Glomerular visceral epithelial cell (primary cell): ENCODE measurements around the gene SMYD3.

Experiments
- DNase-seq: peaks from one replicate; pipeline ENCODE4 v3.0.0-alpha.2; 2016; ENCODE audit errors: extremely low spot score

Gene SMYD3

DNA sequence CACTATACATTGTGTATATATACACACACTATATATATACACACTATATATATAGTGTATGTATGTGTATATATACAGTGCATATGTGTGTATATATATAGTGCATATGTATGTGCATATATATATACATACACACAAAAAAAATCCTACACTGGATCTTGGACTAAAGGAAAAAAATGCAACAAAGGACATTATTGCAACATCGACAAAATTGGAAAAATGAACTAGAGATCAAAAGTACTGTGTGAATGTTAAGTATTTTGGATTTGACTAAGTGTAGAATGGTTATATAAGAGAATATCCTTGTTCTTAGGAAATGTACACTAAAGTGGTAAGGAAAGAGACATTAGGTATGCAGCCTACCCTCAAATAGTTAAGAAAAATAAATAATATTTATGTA lies 36.5 kb downstream of the SMYD3 start:
- DNase-seq: no peak

DNA sequence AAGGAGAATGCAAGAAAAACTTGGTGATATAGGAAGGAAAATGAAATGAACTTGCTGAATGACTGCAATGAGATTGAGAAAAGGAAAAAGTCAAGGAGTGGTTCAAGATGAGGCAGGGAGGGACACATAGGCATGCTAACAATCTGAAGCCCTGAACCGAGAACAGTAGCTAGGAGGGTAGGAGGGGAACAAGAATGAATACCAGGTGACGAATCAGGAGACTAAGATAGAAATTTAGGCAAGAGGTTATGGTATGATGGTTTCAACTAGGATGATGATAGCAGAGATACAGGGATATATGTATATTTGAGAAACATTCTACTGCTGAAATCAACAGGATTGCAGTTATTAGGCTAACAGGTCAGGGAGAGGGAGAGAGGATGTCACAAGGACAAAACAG lies 44.1 kb downstream of the SMYD3 start:
- DNase-seq: no peak

DNA sequence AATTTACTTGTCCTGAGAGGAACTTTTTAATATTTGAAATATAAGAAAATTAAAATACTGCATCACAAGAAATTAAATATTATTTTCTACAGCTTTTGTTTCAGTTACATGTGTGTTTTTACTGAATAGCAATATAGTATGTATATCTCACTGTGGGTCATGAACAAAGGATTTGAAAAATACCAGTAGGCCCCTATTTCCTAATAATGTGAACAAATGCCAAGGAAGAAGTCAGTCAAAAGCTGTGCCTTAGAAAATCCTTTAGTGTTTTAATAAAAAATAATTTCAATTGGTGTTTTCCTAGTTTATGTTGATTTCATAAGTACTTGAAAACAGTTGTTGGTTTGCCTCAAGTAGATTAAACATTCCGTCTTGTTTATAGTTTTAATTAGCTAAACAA lies 46.7 kb downstream of the SMYD3 start:
- DNase-seq: no peak

DNA sequence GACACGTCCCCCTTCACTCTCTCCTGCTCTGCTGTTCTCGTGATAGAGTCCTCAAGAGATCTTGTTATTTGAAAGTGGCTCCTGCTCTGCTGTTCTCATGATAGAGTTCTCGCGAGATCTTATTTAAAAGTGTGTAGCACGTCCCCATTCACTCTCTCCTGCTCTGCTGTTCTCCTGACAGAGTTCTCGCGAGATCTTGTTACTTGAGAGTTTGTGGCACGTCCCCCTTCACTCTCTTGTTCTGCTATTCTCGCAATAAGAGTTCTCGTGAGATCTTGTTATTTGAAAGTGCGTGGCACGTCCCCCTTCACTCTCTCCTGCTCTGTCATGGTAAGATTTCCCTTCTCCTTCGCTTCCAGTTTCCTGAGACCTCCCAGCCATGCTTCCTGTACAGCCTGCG lies 47.9 kb downstream of the SMYD3 start:
- DNase-seq: no peak

GRCh38 chr1:246455476-246455875 lies 51.6 kb downstream of the SMYD3 start:
- DNase-seq: no peak

DNA sequence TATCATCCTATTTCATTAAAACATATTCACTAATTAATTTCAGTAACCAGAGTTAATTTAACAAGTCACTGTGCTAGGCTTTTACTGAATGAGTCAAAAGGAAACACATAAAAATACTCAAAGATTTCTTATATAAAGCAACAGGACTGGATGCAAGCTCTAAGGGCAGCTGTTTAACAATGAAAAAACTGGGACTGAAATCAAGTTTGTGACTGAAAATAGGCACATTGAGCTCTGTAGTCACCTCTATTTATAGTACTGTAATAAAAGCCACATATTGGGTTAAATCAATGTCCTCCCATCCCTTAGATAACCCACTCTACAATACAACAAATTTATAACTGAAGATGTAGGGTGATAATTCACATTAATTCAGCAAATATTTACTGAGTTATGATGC lies 52.4 kb downstream of the SMYD3 start:
- no peak for DNase-seq

DNA sequence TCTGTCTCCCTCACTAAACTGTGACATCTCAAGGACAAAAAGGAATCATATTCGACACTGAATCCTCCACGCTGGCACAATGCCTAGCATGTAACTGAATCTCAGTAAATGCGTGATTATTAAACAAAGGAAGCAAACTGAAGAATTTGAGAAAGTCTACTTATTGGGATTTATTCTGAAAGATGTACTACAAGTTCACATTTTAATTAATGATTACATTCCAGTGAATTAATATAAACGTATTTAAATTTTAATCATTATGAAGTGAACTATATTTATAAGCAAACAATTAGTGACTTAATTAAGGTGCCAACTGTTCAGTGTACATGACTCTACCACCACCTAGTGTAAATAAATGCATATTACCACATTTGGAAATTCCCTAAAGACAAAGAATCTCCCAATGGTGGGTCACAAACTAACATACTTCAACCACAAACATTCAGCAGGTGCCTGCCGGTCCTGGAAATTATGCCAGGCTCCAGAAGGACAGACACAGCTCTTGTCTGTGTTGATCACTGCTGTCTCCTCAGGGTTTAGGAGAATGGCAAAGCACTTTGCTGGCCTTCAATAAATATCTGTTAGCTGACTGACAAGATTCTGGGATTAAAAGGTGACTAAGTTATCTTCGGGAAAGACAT lies 56.3 kb downstream of the SMYD3 start:
- DNase-seq: peak; percentile 59

DNA sequence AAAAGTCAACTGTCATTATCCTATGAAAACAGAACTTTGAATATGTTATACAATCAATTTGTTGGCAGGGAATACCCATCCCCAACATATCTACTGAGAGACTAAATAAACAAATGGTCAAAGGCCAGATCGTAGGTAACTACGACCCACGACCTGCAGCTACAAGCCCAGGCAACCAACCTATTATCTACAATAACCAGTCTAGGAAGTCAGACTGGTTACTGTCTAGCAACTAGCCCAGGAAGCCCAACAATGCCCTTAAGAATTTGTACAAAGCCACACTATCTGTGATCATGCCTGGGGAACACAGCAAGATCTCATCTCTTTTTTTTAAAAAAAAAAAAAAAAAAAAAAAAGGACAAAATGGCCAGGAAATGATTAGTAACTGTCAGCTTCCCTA lies 58.7 kb downstream of the SMYD3 start:
- no peak for DNase-seq

DNA sequence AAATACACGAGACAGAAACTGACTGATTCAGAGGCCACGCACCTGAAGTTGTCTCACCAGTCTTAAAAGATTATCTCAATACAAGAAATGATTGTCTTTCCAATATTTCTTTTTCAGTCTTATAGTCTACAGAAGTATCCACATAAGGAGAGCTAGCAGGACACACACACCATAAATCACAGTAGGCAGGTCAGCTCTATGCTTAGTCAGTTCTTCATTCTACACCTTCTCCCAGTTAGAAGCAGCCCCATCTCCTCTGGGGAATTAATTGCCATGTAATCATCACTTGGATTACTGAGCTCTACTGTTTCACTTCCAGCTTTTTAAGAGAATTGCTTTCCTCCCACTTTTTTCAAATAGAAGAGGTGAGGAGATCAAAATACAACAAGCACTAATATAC lies 59.6 kb downstream of the SMYD3 start:
- DNase-seq: no peak

DNA sequence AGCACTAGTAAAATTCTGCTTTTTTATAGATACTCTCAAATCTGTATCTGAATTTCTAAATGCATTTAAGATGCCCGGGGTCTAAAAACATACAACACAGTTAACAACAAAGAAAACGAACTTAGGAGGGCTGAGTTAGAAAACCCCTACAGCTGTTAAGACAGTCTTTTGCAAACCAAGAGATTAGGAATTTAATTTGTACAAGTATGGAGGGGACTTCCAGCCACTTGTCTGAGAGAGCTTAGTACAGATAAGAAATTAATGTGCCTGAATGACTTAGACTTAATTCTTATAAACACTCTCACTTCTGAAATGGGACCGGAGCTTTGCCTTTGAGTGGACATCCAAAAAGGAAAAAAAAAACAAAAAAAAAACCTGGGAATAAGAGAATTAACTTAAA lies 61.6 kb downstream of the SMYD3 start:
- no peak for DNase-seq

DNA sequence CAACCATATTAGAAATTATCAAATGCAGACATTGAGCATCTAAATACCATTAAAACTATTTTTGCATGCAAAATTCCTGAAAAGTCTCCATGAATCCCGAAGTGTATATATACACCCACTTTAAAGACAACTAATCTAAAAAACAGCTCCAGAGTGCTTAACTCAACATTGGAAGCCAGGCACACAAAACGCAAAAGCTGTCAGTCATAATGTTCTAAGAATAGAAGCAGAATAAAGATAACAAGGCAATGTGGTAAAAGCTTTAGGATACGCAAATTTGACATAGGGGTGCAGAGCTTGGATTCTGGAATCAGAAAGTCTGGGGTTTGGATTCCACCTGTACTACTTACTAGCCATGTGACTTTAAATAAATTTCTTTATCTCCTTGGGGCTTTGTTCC lies 62.5 kb downstream of the SMYD3 start:
- DNase-seq: no peak

DNA sequence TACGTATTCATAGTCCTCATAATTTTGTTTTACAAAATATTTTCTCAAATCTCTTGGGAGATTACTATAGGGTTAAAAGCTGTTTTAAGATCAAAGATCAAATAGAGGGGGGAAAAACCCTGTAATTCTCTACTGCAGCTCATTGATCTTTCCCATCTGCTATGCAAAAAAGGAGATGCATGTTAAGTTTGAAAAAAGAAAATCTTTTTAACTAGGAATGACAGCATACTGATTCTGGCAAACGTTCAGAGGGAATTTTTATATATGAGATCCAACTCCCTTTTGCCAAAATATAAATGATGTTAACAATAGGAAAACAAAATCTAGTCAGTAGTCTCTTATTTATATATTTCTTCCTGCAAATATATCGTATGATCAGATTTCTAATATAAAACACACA lies 69.1 kb downstream of the SMYD3 start:
- DNase-seq: no peak

- DNase-seq: peak; percentile 47
Observed at GRCh38 chr1:246435421-246436041, 71.5 kb downstream of the SMYD3 start.

DNA sequence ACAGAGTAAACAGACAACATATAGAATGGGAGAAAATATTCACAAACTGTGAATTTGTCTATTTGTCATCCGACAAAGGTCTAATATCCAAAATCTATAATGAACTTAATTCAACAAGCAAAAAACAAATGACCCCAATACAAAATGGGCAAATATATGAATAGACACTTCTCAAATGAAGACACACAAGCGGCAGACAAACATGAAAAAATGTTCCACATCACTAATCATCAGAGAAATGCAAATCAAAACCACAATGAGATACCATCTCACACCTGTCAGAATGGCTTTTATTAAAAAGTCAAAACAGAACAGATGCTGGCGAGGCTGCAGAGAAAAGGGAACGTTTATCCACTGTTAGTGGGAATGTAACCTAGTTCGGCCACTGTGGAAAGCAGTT lies 72.7 kb downstream of the SMYD3 start:
- DNase-seq: no peak

DNA sequence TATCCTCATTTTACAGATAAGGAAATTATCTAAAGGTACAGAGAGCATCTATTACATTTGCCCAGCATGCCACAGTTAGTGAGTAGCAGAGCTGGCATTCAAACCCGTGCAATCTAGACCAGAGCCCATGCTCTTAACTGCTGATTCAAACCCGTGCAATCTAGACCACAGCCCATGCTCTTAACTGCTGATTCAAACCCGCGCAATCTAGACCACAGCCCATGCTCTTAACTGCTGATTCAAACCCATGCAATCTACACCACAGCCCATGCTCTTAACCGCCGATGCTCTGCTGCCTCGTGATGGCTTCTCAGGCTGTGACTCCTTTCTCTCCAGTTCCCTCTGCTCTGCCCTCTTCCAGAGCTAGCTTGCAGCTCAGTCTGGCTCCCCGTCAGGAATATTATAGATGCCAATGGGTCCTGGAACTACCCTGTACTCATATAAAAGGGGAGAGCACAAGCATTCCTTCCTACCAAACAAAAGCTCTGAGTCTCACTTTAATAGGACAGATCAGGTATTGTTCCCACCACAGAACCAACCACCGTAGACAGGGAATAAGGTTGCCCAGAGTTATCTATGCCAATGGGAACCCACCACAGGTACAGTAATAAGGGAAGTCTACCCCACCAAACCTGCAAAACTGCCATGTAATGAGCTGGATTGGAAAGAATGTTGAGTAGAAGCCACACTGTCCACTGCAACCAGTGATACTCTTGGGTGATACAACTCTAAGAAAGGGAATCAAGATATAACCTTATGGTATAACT lies 78.4 kb downstream of the SMYD3 start:
- DNase-seq: peak; percentile 98

DNA sequence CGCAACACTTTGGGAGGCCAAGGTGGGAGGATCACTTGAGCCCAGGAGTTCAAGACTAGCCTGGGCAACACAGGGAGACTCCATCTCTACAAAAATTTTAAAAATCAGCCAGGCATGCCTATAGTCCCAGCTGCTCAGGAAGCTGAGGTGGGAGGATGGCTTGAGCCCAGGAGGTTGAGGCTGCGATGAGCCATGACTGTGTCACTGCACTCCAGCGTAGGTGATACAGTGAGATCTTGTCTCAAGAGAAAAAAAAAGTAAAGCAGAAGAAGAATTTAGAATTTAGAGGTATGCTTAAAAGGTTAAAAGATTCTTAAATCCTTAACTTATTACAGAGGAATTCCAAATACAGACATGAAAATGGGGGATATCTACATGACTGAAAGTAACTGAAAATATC lies 79.5 kb downstream of the SMYD3 start:
- DNase-seq: peak; percentile 54

GRCh38 chr1:246425895-246426294 lies 81.2 kb downstream of the SMYD3 start:
- DNase-seq: no peak

- DNase-seq: no peak
Observed at GRCh38 chr1:246425139-246425794, 81.8 kb downstream of the SMYD3 start.

- no peak for DNase-seq
Observed at GRCh38 chr1:246420300-246420699, 86.8 kb downstream of the SMYD3 start.

DNA sequence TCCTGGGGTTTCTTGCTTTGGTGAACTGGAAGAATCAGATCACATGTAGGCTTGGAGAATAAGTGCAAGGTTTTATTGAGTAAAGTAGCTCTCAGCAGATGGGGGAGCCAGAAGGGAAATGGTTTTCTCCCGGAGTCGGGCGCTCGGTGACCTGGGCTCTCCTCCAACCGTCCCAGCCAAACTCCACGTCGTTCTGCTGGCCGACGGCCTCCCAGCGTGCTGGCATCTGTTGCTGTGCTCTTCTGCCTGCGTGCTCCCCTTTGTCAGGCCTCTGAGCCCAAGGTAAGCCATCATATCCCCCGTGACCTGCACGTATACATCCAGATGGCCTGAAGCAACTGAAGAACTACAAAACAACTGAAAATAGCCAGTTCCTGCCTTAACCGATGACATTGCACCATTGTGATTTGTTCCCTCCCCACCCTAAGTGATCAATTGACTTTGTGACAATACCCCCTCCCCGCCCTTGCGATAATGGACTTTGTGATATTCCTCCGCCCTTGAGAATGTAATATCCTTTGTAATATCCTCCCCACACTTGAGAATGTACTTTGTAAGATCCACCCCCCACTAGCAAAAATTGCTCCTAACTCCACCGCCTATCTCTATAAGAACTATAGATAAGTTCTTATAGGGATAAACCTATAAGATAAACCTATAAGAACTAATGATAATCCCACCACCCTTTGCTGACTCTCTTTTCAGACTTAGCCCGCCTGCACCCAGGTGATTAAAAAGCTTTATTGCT lies 88.3 kb downstream of the SMYD3 start:
- DNase-seq: no peak

DNA sequence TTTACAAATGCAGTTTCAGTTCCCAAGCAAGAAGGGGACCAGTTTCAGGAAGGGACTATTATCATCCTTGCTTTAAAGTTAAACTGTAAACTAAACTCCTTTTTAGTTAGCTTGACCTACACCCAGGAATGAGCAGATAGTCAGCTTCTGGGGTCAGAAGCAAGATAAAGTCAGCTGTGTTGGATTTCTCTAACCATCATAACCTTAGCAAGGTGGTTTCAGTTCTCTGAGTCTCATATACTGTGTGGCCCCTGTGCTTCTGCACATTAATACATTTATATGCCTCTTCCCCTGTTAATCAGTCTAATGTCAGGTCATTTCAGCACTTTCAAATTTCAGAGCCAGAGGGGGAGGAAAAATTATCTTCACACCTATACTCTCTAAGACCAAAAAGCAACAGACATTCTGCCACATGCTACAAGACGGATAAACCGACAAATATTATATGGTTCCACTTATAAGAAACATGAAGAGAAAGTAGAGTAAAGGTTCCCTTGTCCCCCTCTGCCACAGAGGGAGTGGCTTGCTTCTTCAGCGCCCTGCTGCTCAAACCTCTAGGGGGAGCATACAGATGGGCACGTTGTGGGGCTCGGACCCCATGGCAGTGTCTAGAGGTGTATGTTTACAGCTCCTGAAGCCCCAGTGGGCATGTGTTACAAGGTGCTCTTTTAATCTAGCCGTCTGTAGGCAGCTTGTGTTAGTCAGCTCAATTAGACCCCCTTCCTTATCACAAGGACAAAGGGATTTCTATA lies 89.1 kb downstream of the SMYD3 start:
- no peak for DNase-seq
